ENCODE results near the gene VSX1.

Gene VSX1

GRCh38 chr20:25063546-25063945 lies 18.4 kb downstream of the VSX1 start:
- TF ChIP-seq CTCF (IDR thresholded peaks at IDR 0.05), result no peak

- no peak for TF ChIP-seq CTCF (IDR thresholded peaks at IDR 0.05)
These were observed 19.1 kb downstream of the VSX1 start for GRCh38 chr20:25062841-25063240.

GRCh38 chr20:25061821-25062530 lies 20.0 kb downstream of the VSX1 start:
- no peak for TF ChIP-seq CTCF (IDR thresholded peaks at IDR 0.05)

- no peak for TF ChIP-seq CTCF (IDR thresholded peaks at IDR 0.05)
These were observed 20.7 kb downstream of the VSX1 start for GRCh38 chr20:25061103-25061799.

- no peak for TF ChIP-seq CTCF (IDR thresholded peaks at IDR 0.05)
These were observed 22.0 kb downstream of the VSX1 start for GRCh38 chr20:25059866-25060465.

GRCh38 chr20:25058847-25059810 lies 22.8 kb downstream of the VSX1 start:
- TF ChIP-seq CTCF (IDR thresholded peaks at IDR 0.05), result no peak

Data from LNCAP (cell line).